H7 (cell line): ENCODE measurements around the gene ORC4. TPM values are rescaled to one million over a fixed set of nuclear protein-coding genes. Genes with fewer than 3 reads are reported as not detected.
"Not testable (repeated sequence)": the region's sequence is repeated elsewhere in the genome, so short reads cannot be mapped to it uniquely, and the experiment has no call there.

Experiments
- DNase-seq: peaks from one replicate; pipeline ENCODE4 v3.0.0; 2012
- H3K27me3 ChIP-seq: 2 replicates; pipeline ENCODE4 v1.6.0; 2011; ENCODE audit warnings: mild to moderate bottlenecking, low read length; ENCODE audit not compliant: control insufficient read depth, insufficient read depth
- H3K36me3 ChIP-seq: replicated peaks from 2 replicates; pipeline ENCODE4 v1.5.1; 2011; ENCODE audit warnings: low read length; ENCODE audit not compliant: control insufficient read depth, insufficient read depth
- H3K4me3 ChIP-seq: 2 replicates; pipeline ENCODE4 v1.5.1; 2011; ENCODE audit warnings: low read depth, mild to moderate bottlenecking, control low read depth, low read length, moderate library complexity; ENCODE audit not compliant: insufficient read depth
- total RNA-seq: library from RNA; depleted of rRNA; stranded (reverse); fragments of >200 nt; shearing (Covaris generic); gene quantifications from 2 replicates; pipeline ENCODE4 v1.2.3, GENCODE V29; 2014

ORC4 gene
- total RNA-seq, 1 experiment from 2014 or later, result 57.3 TPM

DNA sequence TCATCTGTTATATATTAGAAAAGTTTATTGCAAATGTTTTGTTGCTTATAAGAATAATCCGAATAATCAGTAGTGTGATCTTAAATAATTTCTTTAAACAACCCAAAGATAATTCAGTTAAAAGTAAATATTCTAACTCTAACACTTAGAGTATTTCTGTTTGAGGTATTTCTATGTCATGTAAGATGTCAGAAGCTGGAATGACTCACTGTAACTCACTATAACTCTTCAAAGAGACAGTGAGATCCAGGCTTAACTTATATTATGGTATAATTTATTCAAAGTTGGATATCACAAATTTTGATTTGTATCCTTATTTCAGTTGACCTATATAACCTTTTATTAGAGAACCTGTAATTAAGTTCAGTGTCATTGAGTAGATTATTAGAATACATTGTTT is 7.3 kb upstream of the ORC4 start:
- H3K36me3 ChIP-seq, result no peaks in the 10 kb centered on the region
- no peaks in the 10 kb centered on the region for H3K27me3 ChIP-seq
- DNase-seq, result no peak
- H3K4me3 ChIP-seq, result no peak overlapping the region

DNA sequence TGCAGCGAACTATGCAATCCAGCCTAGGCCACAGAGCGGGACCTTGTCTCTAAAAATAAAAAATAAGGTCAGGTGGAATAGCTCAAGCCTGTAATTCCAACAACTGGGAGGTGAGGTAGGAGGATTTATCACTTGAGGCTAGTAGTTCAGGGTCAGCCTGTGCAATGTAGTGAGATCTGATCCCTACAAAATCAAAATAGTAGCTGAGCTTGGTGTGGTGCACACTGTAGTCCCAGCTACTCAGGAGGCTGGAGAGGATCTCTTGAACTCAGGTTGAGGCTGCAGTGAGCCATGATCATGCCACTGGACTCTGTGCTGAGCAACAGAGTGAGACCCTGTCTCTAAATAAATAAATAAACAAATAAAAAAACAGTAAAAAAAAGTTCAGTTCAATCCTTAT is 6.0 kb upstream of the ORC4 start:
- H3K36me3 ChIP-seq, result no peaks in the 10 kb centered on the region
- H3K4me3 ChIP-seq, result no peak overlapping the region
- DNase-seq, result no peak
- H3K27me3 ChIP-seq, result no peaks in the 10 kb centered on the region

DNA sequence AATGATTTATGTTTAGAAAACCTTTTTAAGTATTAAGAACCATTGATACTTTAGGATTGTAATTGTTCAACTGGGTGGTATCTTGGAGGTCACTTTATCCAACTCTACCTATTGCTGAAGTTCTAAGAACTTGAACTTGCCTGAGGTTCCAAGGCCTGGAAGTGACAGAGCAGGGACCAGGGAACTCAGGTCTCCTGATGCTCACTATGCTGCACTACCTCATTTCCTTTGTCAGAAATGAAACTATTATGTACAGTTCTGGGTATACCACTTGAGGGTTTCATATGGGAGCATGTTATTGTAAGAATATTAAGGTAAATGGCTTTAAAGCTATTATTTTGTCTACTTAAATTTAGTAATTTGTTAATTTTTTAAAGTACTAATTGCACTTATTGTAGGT is 3.3 kb upstream of the ORC4 start:
- no peak overlapping the region for H3K4me3 ChIP-seq
- H3K27me3 ChIP-seq, result no peaks in the 10 kb centered on the region
- DNase-seq, result no peak
- H3K36me3 ChIP-seq, result no peaks in the 10 kb centered on the region

DNA sequence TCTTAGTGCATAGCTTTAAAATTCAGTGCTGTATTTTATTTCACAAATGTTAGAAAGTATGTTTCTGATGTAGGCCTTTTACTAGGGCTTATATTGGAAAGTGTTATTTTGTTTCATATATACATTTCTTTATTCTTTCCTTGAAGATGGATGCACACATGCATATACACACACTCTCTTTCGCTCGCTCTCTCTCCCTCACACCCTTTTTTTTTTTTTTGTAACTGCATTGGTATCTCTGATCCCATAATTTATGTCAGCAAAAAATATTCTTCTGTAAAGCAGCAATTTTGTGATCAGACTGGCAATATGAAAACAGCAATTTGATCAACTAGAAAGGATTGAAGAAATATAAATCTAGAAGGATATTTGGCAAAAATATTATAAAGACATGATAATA is 2.3 kb upstream of the ORC4 start:
- no peak for DNase-seq
- no peaks in the 10 kb centered on the region for H3K36me3 ChIP-seq
- no peaks in the 10 kb centered on the region for H3K27me3 ChIP-seq
- H3K4me3 ChIP-seq, result no peak overlapping the region

DNA sequence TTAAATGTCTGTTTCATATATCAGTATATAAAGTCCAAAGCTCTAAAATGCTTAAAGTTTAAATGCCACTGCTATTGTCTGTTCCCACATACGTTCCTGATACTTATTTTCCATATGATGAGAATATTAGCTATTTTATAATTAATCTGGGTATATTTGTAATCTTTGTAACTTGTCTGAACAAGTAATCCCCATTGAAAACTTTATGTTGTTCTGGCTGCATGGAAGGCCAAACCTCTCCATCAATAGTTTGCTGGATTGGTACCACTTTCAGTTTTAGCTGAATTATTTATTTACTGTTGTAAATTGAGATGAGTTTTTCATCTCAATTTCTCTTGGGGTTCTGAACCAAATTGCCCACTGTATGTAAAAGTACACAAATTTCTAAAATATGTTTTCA is 1.8 kb upstream of the ORC4 start:
- Histone ChIP-seq H3K4me3 (no peak overlapping the region), H3K36me3 (no peaks in the 10 kb centered on the region), H3K27me3 (no peaks in the 10 kb centered on the region)
- DNase-seq, result no peak

DNA sequence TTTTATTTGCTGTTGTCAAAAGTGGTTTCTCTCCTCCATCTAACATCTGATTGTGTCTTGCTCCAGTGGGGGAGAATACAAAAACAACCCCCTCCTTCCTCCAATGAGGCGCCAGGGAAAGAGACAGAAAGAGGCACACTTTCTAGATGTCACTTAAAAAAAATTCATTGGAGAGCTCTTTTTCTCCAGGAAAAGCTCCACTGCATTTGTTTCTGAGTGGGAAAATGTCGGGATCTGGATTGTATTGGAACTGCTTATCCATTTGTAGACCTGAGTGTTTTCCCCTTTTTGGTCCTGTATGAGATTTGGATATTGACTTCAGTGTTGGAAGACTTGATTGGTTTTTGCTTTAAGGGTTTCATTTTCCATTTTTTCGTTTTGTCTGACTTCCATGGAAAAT is 1.3 kb upstream of the ORC4 start:
- Histone ChIP-seq H3K27me3 (no peaks in the 10 kb centered on the region), H3K36me3 (no peaks in the 10 kb centered on the region), H3K4me3 (peak overlapping the region; percentile 62)
- DNase-seq, result peak; percentile 4

DNA sequence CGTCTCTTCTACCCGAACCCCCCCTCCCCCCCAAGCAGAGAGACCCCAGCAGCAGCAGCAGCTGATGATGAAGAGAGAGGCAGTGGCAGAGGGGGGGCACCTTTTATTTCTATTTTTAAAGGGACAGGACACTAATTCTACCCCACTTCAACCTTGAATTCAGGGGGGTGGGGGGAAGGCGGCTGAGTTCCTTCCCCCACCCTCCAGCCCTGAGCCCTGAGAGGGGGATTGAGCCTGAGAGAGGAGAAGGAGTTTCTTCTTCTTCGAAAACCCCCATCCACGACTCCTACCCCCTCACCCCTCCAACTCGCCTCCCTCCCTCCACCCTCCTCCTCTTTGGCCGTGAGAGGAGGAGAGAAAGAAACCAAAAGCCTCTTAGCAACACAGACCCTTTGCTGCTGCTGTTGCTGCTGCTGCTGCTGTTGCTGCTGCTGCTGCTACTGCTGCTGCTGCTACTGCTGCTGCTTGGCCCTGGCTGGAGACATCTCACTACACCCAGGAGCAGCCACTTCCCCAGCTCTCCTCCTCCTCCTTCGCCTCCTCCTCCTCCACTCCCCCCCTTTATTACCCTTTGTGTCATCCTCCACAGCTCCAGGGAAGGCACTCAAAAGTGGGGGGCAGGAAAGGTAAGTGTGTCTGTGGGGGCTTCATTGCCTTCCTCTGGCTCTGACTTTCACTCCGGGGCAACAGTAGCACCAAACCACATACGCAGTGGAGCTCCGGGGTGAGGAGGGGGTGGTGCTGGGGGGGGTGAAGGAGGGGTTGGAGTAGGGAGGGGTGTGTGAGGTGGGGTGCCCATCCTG is 723 bp upstream of the ORC4 start, which contains the start of gene MBD5:
Gene MBD5 (plus strand): TSS at position 33 of the 803 bp plus-strand sequence.
- Histone ChIP-seq H3K36me3 (no peaks in the 10 kb centered on the region), H3K27me3 (no peaks in the 10 kb centered on the region), H3K4me3 (peak within 1 kb of the TSS; percentile 62)
- peak; percentile 28 for DNase-seq

DNA sequence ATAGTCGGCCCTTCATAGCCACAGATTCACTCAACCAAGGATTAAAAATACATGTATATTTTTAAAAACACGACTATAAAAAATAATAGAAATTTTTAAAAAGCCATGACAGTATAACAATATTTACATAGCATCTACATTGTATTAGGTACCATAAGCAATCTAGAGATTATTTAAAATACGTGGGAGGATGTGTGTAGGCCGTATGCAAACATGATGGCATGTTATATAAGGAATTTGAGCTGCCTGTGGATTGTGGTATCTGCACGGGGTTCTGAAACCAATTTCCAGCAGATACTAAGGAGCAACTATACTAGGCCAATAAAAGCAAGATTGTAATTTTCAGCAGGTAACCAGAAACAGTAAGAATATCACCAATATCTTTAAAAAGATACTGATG is 5.9 kb downstream of the ORC4 start:
- no peak for DNase-seq
- H3K27me3 ChIP-seq, result no peaks in the 10 kb centered on the region
- no peak overlapping the region for H3K4me3 ChIP-seq
- H3K36me3 ChIP-seq, result no peaks in the 10 kb centered on the region

DNA sequence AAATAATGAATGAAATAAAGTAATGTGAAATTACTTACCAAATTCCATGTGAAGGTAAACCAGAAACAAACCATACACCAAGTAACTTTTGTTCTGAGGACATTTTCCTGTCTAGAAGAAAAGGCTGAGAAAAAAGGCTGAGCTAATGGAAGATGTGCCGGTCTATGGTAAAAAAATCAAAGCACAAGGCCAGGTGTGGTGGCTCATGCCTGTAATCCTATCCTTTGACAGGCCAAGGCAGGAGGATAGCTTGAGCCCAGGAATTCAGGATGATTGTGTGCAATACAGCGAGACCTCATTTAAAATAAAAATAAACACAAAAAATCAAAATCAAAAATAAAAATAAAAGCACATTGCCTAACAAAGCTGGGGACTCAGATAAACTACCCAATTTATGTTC is 6.7 kb downstream of the ORC4 start:
- DNase-seq, result no peak
- Histone ChIP-seq H3K4me3 (no peak overlapping the region), H3K27me3 (no peaks in the 10 kb centered on the region), H3K36me3 (no peaks in the 10 kb centered on the region)

DNA sequence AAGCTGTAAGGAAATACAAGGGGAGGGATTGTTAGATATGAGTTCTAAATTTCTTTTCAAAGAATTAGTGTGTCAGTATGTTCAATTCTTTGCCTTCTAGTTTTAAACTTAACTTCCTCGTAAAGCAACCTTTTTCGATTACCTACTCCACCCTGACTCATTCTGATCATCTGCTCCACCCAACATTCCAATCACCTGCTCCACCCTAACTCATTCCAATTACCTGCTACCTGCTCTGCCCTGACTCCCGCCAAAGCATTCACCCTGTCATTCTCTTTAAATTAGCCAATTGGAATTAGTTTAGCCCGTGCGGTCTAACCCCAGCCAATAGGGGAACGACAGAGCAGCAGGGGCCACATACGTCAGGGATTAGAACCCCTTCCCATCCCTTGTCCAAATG is 12.1 kb downstream of the ORC4 start:
- not testable (repeated sequence) for H3K36me3 ChIP-seq, H3K4me3 ChIP-seq, DNase-seq, H3K27me3 ChIP-seq

DNA sequence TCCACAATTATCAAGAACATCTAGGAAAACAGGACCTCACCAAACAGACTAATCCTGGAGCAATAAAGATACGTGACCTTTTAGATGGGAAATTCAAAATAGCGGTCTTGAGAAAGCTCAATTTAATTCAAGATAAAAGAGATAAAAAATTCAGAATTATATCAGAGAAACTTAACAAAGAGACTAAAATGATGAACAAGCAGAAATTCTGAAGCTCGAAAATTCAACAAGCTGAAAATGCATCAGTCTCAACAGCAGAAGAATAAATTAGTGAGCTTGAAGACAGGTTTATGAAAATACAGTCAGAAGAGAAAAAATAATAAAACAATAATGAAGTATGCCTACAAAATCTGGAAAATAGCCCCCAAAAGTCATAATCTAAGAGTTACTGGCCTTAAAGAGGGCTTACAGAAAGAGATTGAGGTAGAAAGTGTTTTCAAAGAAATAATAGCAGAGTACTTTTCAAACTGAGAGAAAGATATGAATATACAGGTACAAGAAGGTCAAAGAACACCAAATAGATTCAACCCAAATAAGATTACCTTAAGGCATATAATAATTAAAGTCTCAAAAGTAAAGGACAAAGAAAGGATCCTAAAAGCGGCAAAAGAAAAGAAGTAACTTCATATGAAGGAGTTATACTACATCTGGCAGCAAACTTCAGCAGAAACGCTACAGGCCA is 13.2 kb downstream of the ORC4 start:
- no peak for DNase-seq

DNA sequence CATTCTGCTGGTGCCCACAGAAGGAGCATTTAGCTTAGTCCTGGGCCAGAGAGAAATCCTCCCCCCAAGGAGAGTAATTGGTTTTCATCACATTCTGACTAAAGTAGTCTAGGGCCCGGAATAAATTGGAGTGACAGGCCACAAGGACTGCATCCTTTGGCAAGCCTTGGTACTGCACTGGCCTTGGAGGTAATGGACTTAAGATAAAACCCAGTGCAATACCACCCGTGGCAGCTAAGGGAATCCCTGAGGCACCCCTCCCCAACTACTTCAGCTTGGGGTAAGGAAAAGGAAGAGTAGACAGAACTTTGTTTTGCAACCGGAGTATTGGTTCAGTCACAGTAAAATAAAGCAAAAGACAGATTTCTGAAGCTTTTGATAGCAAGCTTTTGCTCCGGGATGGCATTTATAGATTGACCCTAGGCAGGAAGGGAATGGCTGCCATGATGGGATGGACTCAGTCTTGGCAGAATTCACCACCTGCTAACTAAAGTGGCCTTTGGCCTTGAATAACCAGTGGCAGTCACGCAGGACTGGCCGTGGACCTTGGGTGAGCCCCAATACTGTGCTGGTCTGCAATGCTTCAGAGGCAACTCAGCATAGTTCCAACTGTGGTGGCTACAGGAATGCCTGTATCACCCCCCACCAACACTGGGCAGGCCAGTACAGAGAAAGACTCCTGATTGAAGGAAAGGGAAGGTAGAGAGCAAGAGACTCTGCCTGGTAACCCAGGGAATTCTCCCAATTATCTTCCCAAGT is 14.1 kb downstream of the ORC4 start:
- Histone ChIP-seq H3K27me3 (no peaks in the 10 kb centered on the region), H3K36me3 (no peaks in the 10 kb centered on the region), H3K4me3 (no peak overlapping the region)
- DNase-seq, result peak; percentile 7

More for the DNA sequence above, 13.2 kb downstream of the ORC4 start:
- no peaks in the 10 kb centered on the region for H3K36me3 ChIP-seq
- no peak overlapping the region for H3K4me3 ChIP-seq
- no peaks in the 10 kb centered on the region for H3K27me3 ChIP-seq

DNA sequence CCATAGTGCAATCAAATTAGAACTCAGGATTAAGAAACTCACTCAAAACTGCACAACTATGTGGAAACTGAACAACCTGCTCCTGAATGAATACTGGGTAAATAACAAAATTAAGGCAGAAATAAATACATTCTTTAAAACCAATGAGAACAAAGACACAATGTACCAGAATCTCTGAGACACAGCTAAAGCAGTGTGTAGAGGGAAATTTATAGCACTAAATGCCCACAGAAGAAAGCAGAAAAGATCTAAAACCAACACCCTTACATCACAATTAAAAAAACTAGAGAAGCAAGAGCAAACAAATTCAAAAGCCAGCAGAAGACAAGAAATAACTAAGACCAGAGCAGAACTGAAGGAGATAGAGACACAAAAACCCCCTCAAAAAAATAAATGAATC is 18.1 kb downstream of the ORC4 start:
- not testable (repeated sequence) for DNase-seq, H3K36me3 ChIP-seq, H3K27me3 ChIP-seq, H3K4me3 ChIP-seq

DNA sequence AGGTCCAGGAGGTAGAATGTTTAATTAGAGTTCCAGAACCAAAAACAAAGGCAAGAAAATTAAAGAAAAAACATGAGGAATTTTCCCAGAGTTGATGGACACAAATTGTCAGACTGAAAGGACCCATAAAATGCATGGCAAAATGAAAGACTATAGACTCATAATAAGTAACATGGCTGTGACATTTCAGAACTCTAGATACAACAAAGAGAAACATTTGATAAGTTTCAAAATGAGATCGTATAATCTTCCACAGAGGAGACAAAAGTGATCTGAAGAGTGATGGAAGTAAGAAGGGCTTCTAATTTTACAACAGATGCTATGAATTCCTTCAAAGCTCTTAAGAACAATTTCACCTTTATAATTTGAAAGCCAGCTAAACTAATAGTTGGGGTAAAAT is 20.4 kb downstream of the ORC4 start:
- no peak overlapping the region for H3K4me3 ChIP-seq
- no peak for DNase-seq
- H3K36me3 ChIP-seq, result no peaks in the 10 kb centered on the region; the same call in none of the 2 replicates

DNA sequence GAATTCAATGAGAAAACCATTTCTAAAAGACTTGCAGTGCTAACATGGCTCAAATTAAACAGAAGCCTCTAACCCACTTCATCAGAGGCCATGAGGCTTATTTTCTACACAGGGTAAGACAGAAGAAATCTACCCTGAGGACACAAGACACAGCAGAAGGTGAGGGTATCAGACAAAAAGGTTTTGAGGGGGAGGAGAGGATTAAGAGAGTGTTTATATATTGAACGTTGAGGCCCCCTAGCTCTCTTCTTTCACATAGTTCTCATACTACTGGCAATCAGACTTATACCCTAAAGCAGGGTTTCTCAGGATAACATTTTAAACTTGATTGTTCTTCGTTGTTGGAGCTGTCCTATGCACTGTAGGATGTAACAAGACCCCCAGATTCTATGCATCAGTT is 21.4 kb downstream of the ORC4 start:
- DNase-seq, result no peak
- H3K27me3 ChIP-seq, result no peaks in the 10 kb centered on the region
- no peaks in the 10 kb centered on the region; the same call in none of the 2 replicates for H3K36me3 ChIP-seq
- no peak overlapping the region for H3K4me3 ChIP-seq

More for the DNA sequence above, 20.4 kb downstream of the ORC4 start:
- H3K27me3 ChIP-seq, result no peaks in the 10 kb centered on the region
